Natural killer cell (primary cell): Measurements from ENCODE around the gene PPP2R2D. TPM values are rescaled to one million over a fixed set of nuclear protein-coding genes. Genes with fewer than 3 reads are reported as not detected.
"Not testable (repeated sequence)": the region's sequence is repeated elsewhere in the genome, so short reads cannot be mapped to it uniquely, and the experiment has no call there.

Experiments
- ATAC-seq, 3 donors: fragments of 150-1000 bp in 2 of 3; fragments of 200-7000 bp in 1 of 3; cut with Tn5 transposase; 1 replicate in 1 of 3; 2 replicates in 2 of 3; pipeline ENCODE4 v1.10.0; 2021; ENCODE audit warnings: mild to moderate bottlenecking in 2 of 3, moderate library complexity in 2 of 3
- DNase-seq, 2 donors: peaks; one replicate each; pipeline versions ENCODE4 v3.0.0 to v3.0.0-alpha.2; 2013 to 2021; ENCODE audit warnings: mixed read lengths in 1 of 2
- H3K27ac ChIP-seq: one replicate; pipeline ENCODE4 v1.5.1; 2013; ENCODE audit warnings: mild to moderate bottlenecking, low read length
- H3K27me3 ChIP-seq: one replicate; pipeline ENCODE4 v1.6.1; 2013; ENCODE audit warnings: low read length; ENCODE audit not compliant: control insufficient read depth, insufficient read depth
- H3K36me3 ChIP-seq: one replicate; pipeline ENCODE4 v1.6.1; 2013; ENCODE audit warnings: low read length; ENCODE audit not compliant: control insufficient read depth, insufficient read depth
- H3K4me1 ChIP-seq: one replicate; pipeline ENCODE4 v1.6.1; 2013; ENCODE audit warnings: low read length; ENCODE audit not compliant: control insufficient read depth, insufficient read depth
- H3K4me3 ChIP-seq: one replicate; pipeline ENCODE4 v1.5.1; 2013; ENCODE audit warnings: low read length
- H3K9me3 ChIP-seq: one replicate; pipeline ENCODE4 v1.6.1; 2013; ENCODE audit warnings: low read length; ENCODE audit not compliant: control insufficient read depth, insufficient read depth
- H3K27ac Mint-ChIP-seq, 2 donors: one replicate each; pipeline ENCODE4 v1.8.0; 2022; ENCODE audit warnings: mild to moderate bottlenecking in 2 of 2, mixed read lengths in 2 of 2, moderate library complexity in 1 of 2
- H3K27me3 Mint-ChIP-seq, 2 donors: one replicate each; pipeline ENCODE4 v1.8.0; 2022; ENCODE audit warnings: low read depth in 2 of 2, mixed read lengths in 2 of 2
- H3K36me3 Mint-ChIP-seq: one replicate; pipeline ENCODE4 v1.8.0; 2022; ENCODE audit warnings: mixed read lengths
- H3K4me1 Mint-ChIP-seq, 2 donors: one replicate each; pipeline ENCODE4 v1.8.0; 2022; ENCODE audit warnings: mixed read lengths in 2 of 2
- H3K4me3 Mint-ChIP-seq: one replicate; pipeline ENCODE4 v1.8.0; 2022; ENCODE audit warnings: mild to moderate bottlenecking, moderate library complexity, mixed read lengths
- H3K9me3 Mint-ChIP-seq, 2 donors: one replicate each; pipeline ENCODE4 v1.8.0; 2022; ENCODE audit warnings: mixed read lengths in 2 of 2
- CTCF ChIP-seq: fragments of 200-600 bp; IDR thresholded peaks from one replicate; pipeline ENCODE4 v1.8.0; 2022; ENCODE audit warnings: antibody characterized with exemption
- WGBS: methylation state at CpG from one replicate; pipeline ENCODE4 v1.1.7; 2013; ENCODE audit warnings: missing lambda C conversion rate; ENCODE audit not compliant: insufficient coverage; 5-methylcytosine and 5-hydroxymethylcytosine counted together
- intact Hi-C: fragments of 100-400 bp; cut with micrococcal nuclease; formaldehyde crosslinking; loops from one replicate; pipeline ENCODE4 v1.14.2; 2022
- total RNA-seq, 4 donors: library from RNA; stranded (reverse); fragments of 120-200 nt in 1 of 4; gene quantifications; one replicate each; pipeline versions ENCODE4 v1.2.3 to v1.2.4, GENCODE V29; 2013 to 2022

PPP2R2D gene
- total RNA-seq, 3 donors from 2014 or later (not counting 1 experiment from before 2014, with no cell fraction given): 28.6 to 39.8 (median 35.8) TPM

- H3K36me3 ChIP-seq: peaks cover 58% of the 10 kb centered on the region
- WGBS: 95% methylated on average over 17 of the region's 18 CpGs
Observed at GRCh38 chr10:131947631-131948347, 47.0 kb downstream of the PPP2R2D start.

GRCh38 chr10:131948501-131948900 lies 47.7 kb downstream of the PPP2R2D start:
- Histone ChIP-seq H3K4me1 (no peaks in the 10 kb centered on the region), H3K27ac (no peak overlapping the region), H3K4me3 (no peak overlapping the region), H3K9me3 (no peaks in the 10 kb centered on the region), H3K36me3 (peaks cover 58% of the 10 kb centered on the region), H3K27me3 (no peaks in the 10 kb centered on the region)
- DNase-seq: no peak
- intact Hi-C loops: no loop called here
- Mint-ChIP-seq H3K9me3 (no peaks in the 10 kb centered on the region), H3K36me3 (peaks cover 12% of the 10 kb centered on the region), H3K27me3 (no peaks in the 10 kb centered on the region), H3K27ac (peak overlapping the region in 1 of 2 donors; percentile 51), H3K4me1 (peaks cover under 1% of the 10 kb centered on the region in 2 donors), H3K4me3 (no peak overlapping the region)
- no peak for ATAC-seq
- 92% methylated on average over 6 of the region's 6 CpGs for WGBS
- no peak for TF ChIP-seq CTCF

More at GRCh38 chr10:131947631-131948347, 47.0 kb downstream of the PPP2R2D start:
- H3K27ac ChIP-seq: no peak overlapping the region
- DNase-seq (no peak), ATAC-seq (no peak)
- Mint-ChIP-seq H3K4me3 (no peak overlapping the region), H3K27me3 (no peaks in the 10 kb centered on the region), H3K4me1 (peaks cover 8% of the 10 kb centered on the region in 2 donors), H3K27ac (peak overlapping the region in 1 of 2 donors; percentile 51), H3K9me3 (no peaks in the 10 kb centered on the region), H3K36me3 (peaks cover 12% of the 10 kb centered on the region)
- no peaks in the 10 kb centered on the region for H3K4me1 ChIP-seq
- no peak overlapping the region for H3K4me3 ChIP-seq
- intact Hi-C loops: no loop called here
- no peak for TF ChIP-seq CTCF
- H3K27me3 ChIP-seq: no peaks in the 10 kb centered on the region
- H3K9me3 ChIP-seq: no peaks in the 10 kb centered on the region

GRCh38 chr10:131949041-131949862 lies 48.4 kb downstream of the PPP2R2D start:
- H3K4me1 ChIP-seq: no peaks in the 10 kb centered on the region
- TF ChIP-seq CTCF: no peak
- no peak overlapping the region for H3K4me3 ChIP-seq
- no peak overlapping the region for H3K4me3 Mint-ChIP-seq
- H3K4me1 Mint-ChIP-seq: no peaks in the 10 kb centered on the region
- intact Hi-C loops: no loop called here
- no peaks in the 10 kb centered on the region for H3K27me3 ChIP-seq
- DNase-seq (no peak), ATAC-seq (no peak)
- H3K36me3 Mint-ChIP-seq: peaks cover 12% of the 10 kb centered on the region
- H3K9me3 Mint-ChIP-seq: no peaks in the 10 kb centered on the region
- H3K9me3 ChIP-seq: no peaks in the 10 kb centered on the region
- peaks cover 58% of the 10 kb centered on the region for H3K36me3 ChIP-seq
- no peaks in the 10 kb centered on the region for H3K27me3 Mint-ChIP-seq
- WGBS: 94% methylated on average over 19 of the region's 23 CpGs
- no peak overlapping the region for H3K27ac Mint-ChIP-seq
- H3K27ac ChIP-seq: no peak overlapping the region

- H3K27me3 Mint-ChIP-seq, H3K4me1 Mint-ChIP-seq, H3K4me3 ChIP-seq, H3K9me3 Mint-ChIP-seq, intact Hi-C loops, H3K27ac Mint-ChIP-seq, DNase-seq, H3K27ac ChIP-seq, ATAC-seq, H3K4me3 Mint-ChIP-seq, H3K27me3 ChIP-seq, H3K9me3 ChIP-seq, H3K4me1 ChIP-seq: not testable (repeated sequence)
- H3K36me3 ChIP-seq: peaks cover 58% of the 10 kb centered on the region
- H3K36me3 Mint-ChIP-seq: peaks cover 12% of the 10 kb centered on the region
- WGBS: 94% methylated on average over 5 of the region's 7 CpGs
Observed at GRCh38 chr10:131949908-131950307, 49.1 kb downstream of the PPP2R2D start.
